Right lobe of liver (tissue), 6 donors: ENCODE measurements around the gene CPLX3. TPM values are rescaled to one million over a fixed set of nuclear protein-coding genes. Genes with fewer than 3 reads are reported as not detected.

Experiments
- ATAC-seq, 4 donors: fragments of 200-7000 bp; cut with Tn5 transposase; one replicate each; pipeline ENCODE4 v1.9.1; 2020; ENCODE audit warnings: mild to moderate bottlenecking in 4 of 4, moderate library complexity in 4 of 4
- DNase-seq, 3 donors: peaks; one replicate each; pipeline ENCODE4 v3.0.0-alpha.2; 2020
- H3K27ac ChIP-seq, 3 donors: fragments of 200-600 bp; one replicate each; pipeline ENCODE4 v1.8.0; 2022
- H3K27me3 ChIP-seq, 2 donors: fragments of 200-600 bp; one replicate each; pipeline ENCODE4 v1.8.0; 2022
- H3K36me3 ChIP-seq, 4 donors: fragments of 200-600 bp; sonication (generic) in 1 of 4; one replicate each; pipeline versions ENCODE4 v1.5.1 to v1.8.0; 2017 to 2022; ENCODE audit warnings: control low read depth in 1 of 4
- H3K4me1 ChIP-seq, 4 donors: fragments of 200-600 bp; sonication (generic) in 1 of 4; one replicate each; pipeline versions ENCODE4 v1.5.1 to v1.8.0; 2017 to 2022; ENCODE audit warnings: control low read depth in 1 of 4
- H3K4me3 ChIP-seq, 3 donors: fragments of 200-600 bp; one replicate each; pipeline ENCODE4 v1.8.0; 2022
- H3K9me3 ChIP-seq, 4 donors: fragments of 200-600 bp; sonication (generic) in 1 of 4; one replicate each; pipeline versions ENCODE4 v1.5.1 to v1.8.0; 2017 to 2022; ENCODE audit warnings: control low read depth in 1 of 4
- POLR2A ChIP-seq: fragments of 450-650 bp; IDR thresholded peaks from one replicate; pipeline ENCODE4 v1.6.1; 2017; ENCODE audit warnings: antibody characterized with exemption, mild to moderate bottlenecking
- WGBS: methylation state at CpG from one replicate; pipeline ENCODE4 v1.1.6; 2018; ENCODE audit warnings: low coverage, low lambda C conversion rate; ENCODE audit not compliant: insufficient coverage; ENCODE audit errors: missing lambda C conversion rate; 5-methylcytosine and 5-hydroxymethylcytosine counted together
- intact Hi-C, 2 donors: fragments of 100-400 bp; cut with DNase I; formaldehyde crosslinking; loops; one replicate each; pipeline versions ENCODE4 v1.11.2 to v1.14.1; 2022
- total RNA-seq, 6 experiments: library from RNA; depleted of rRNA in 2 of 6; stranded (reverse); fragments of >200 nt in 2 of 6; fragmentation: NEBNext Ultra II Directional in 3 of 6; extraction: Animal tissue kit (Norgen Biotek cat#: 25700) in 3 of 6; gene quantifications; one replicate each; pipeline versions ENCODE4 v1.1.0 to v1.2.4, GENCODE V29; 2016 to 2023
- TF ChIP-seq, protein P1 (sequence below), 4 donors: fragments of 200-600 bp in 3 of 4; fragments of 450-650 bp in 1 of 4; IDR thresholded peaks; one replicate each; pipeline versions ENCODE4 v1.5.1 to v1.8.0; 2016 to 2022; ENCODE audit warnings: antibody characterized with exemption in 4 of 4, mild to moderate bottlenecking in 2 of 4
- donor health status: DM: no; HTN: yes; CAD: no.
- donor health status: DM: no; HTN: no; CAD: no.
- donor health status: DM: no; HTN: no; CAD: no.
- donor health status: DM: no; HTN: yes; CAD: no.
- donor health status: DM: no; HTN: yes; CAD: no.

The CPLX3 gene
- total RNA-seq, 6 experiments from 2014 or later = not detected

DNA sequence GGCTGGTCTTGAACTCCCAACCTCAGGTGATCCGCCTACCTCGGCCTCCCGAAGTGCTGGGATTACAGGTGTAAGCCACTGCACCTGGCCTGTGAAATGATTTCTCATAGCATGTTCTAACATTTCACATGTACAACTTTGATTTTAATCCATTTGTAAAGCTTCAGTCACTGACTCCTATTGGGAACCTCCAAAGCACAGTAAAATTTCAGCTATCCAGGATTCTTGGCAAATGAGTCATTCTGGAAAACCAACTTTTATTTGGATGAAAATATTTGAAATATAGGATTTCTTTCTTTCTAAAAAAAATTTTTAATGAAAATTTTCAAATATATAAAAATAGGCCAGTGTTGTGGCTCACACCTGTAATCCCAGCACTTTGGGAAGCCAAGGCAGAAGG lies 16.5 kb upstream of the CPLX3 start:
- Histone ChIP-seq H3K4me1 (peaks cover 0 to 14% (median 0%) of the 10 kb centered on the region in 4 donors), H3K27me3 (no peaks in the 10 kb centered on the region), H3K36me3 (no peaks in the 10 kb centered on the region), H3K27ac (no peak overlapping the region), H3K9me3 (no peaks in the 10 kb centered on the region), H3K4me3 (no peak overlapping the region)
- WGBS = 89% methylated on average over 3 of the region's 3 CpGs
- TF ChIP-seq, protein P1, sequence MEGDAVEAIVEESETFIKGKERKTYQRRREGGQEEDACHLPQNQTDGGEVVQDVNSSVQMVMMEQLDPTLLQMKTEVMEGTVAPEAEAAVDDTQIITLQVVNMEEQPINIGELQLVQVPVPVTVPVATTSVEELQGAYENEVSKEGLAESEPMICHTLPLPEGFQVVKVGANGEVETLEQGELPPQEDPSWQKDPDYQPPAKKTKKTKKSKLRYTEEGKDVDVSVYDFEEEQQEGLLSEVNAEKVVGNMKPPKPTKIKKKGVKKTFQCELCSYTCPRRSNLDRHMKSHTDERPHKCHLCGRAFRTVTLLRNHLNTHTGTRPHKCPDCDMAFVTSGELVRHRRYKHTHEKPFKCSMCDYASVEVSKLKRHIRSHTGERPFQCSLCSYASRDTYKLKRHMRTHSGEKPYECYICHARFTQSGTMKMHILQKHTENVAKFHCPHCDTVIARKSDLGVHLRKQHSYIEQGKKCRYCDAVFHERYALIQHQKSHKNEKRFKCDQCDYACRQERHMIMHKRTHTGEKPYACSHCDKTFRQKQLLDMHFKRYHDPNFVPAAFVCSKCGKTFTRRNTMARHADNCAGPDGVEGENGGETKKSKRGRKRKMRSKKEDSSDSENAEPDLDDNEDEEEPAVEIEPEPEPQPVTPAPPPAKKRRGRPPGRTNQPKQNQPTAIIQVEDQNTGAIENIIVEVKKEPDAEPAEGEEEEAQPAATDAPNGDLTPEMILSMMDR (IDR thresholded peaks at IDR 0.05) = no peak
- TF ChIP-seq POLR2A = no peak
- intact Hi-C loops = no loop called here
- no peak for DNase-seq
- no peak for ATAC-seq

DNA sequence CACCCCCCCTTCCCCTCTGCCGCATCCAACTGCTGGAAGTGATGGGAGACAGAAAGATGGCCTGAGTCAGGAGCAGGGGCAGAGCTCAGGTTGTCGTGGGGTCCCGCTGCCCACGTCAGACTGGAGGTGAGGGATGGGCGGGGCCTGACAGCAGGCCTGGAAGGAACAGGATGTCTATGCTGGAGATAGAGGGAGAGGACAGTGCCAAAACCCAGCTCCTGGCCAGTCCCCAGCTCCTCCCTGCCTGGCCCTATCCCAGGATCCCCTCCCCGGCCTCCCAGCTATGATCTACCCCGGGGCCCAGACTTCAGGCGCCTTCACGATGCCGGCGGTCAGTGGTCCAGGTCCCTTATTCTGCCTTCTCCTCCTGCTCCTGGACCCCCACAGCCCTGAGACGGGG lies 13.9 kb upstream of the CPLX3 start, which contains the start of gene LMAN1L:
TSS of gene LMAN1L (plus strand) at position 303 of the 400 bp plus-strand sequence. CDS start at position 323, 20 bp downstream.
- no peaks in the 10 kb centered on the region for H3K36me3 ChIP-seq
- WGBS = 43% methylated on average over 1 of the region's 12 CpGs
- DNase-seq (peak in 1 of 3 donors; percentile 12), ATAC-seq (no peak)
- H3K27ac ChIP-seq = no peak within 1 kb of the TSS
- H3K9me3 ChIP-seq = no peaks in the 10 kb centered on the region
- intact Hi-C loops = no loop called here
- H3K4me1 ChIP-seq = peaks cover 0 to 15% (median 0%) of the 10 kb centered on the region in 4 donors
- no peaks in the 10 kb centered on the region for H3K27me3 ChIP-seq
- no peak within 1 kb of the TSS for H3K4me3 ChIP-seq
- TF ChIP-seq, protein P1 (IDR thresholded peaks at IDR 0.05) = no peak
- no peak for TF ChIP-seq POLR2A

DNA sequence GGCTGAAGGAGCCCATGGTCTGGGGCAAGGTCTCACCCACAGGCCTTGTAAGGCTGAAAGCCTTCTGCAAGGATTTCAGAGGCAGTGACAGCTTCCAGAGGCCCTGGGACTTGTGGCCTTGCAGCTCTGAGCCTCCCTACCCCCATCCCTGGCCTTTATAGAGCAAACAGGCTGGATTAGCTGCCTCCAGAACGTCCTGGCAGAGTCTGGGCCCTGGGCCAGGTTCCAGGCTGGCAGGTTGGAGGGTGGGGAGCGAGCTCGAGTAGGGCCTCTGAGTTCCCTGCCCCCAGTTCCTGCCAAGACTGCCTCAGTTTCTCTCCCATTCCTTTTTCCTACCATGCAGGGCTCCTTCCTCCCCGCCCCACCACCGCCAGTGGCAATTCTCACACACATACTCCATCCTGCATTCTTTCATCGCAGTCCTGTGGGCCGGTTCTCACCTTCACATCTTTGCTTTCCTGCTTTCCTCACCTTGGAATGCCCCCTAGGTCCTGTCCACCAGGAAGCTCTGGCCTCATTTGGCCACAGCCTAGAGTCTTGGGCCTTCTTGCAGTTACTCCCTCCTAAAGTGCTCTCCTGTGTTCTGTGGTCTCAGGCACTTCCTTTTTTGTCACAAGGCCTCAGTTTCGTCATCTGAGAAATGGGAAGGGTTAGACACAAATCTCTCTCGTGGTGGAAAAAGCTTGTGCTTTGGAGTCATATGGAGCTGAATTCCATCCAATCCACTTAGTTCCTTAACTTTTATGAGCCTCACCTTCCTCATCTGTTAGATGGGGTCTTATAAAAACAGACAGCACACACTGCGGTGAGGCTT lies 11.1 kb upstream of the CPLX3 start:
- H3K4me3 ChIP-seq = no peak overlapping the region
- TF ChIP-seq POLR2A = no peak
- TF ChIP-seq, protein P1 (IDR thresholded peaks at IDR 0.05) = no peak
- DNase-seq (peak; percentile 76 to 87 (median 83)), ATAC-seq (peak; percentile 68 to 87 (median 74))
- H3K9me3 ChIP-seq = no peaks in the 10 kb centered on the region
- H3K27ac ChIP-seq = peak overlapping the region in 1 of 3 donors; percentile 54
- peaks cover 0 to 10% (median 0%) of the 10 kb centered on the region in 4 donors for H3K4me1 ChIP-seq
- H3K27me3 ChIP-seq = no peaks in the 10 kb centered on the region
- no peaks in the 10 kb centered on the region for H3K36me3 ChIP-seq
- 52% methylated on average over 8 of the region's 10 CpGs for WGBS
- intact Hi-C loops = no loop called here

DNA sequence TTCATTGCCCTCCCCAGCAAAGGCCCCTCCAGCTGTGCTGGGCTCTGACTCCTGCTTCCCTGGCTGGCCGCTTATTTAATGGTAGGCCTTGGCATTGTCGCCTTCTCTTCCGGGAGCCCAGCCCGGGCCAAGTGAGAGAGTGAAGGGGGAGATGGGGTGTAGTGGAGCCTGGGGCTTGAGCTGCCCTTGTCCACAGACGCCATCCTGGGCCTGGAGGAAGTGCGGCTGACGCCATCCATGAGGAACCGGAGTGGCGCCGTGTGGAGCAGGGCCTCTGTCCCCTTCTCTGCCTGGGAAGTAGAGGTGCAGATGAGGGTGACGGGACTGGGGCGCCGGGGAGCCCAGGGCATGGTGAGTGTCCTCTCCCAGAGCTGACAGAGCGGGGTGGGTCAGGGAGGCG lies 10.5 kb upstream of the CPLX3 start:
- WGBS = 89% methylated on average over 3 of the region's 15 CpGs
- Histone ChIP-seq H3K36me3 (no peaks in the 10 kb centered on the region), H3K9me3 (no peaks in the 10 kb centered on the region), H3K4me1 (peaks cover 0 to 10% (median 0%) of the 10 kb centered on the region in 4 donors), H3K4me3 (no peak overlapping the region), H3K27me3 (no peaks in the 10 kb centered on the region), H3K27ac (no peak overlapping the region)
- ATAC-seq = no peak
- no peak for DNase-seq
- intact Hi-C loops = no loop called here
- TF ChIP-seq, protein P1 (IDR thresholded peaks at IDR 0.05) = no peak
- no peak for TF ChIP-seq POLR2A
